Liver (tissue), 9 donors: ENCODE results near the gene MYO1F. TPM values are rescaled to one million over a fixed set of nuclear protein-coding genes. Genes with fewer than 3 reads are reported as not detected.
A peak's percentile ranks its signal among the peaks of the same experiment; 100 is the strongest.

ENCODE experiments used
- DNase-seq: peaks from one replicate; pipeline ENCODE4 v3.0.0-alpha.2; 2017; ENCODE audit warnings: low spot score
- H3K27ac ChIP-seq, 2 donors: one replicate each; pipeline ENCODE4 v1.7.0; 2013; ENCODE audit warnings: inconsistent platforms in 2 of 2, low read length in 2 of 2, control low read depth in 1 of 2, low read depth in 1 of 2, mild to moderate bottlenecking in 1 of 2
- H3K27me3 ChIP-seq, 4 donors: one replicate each; pipeline versions ENCODE4 v1.6.1 to v1.7.0; 2013; ENCODE audit warnings: low read length in 3 of 4, inconsistent platforms in 1 of 4, mild to moderate bottlenecking in 1 of 4, moderate library complexity in 1 of 4; ENCODE audit not compliant: control insufficient read depth in 4 of 4, insufficient read depth in 4 of 4
- H3K36me3 ChIP-seq, 4 donors: one replicate each; pipeline versions ENCODE4 v1.6.1 to v1.7.0; 2013; ENCODE audit warnings: low read length in 3 of 4, mild to moderate bottlenecking in 3 of 4, low read depth in 1 of 4, moderate library complexity in 1 of 4; ENCODE audit not compliant: control insufficient read depth in 4 of 4, insufficient read depth in 3 of 4
- H3K4me1 ChIP-seq, 4 donors: one replicate each; pipeline versions ENCODE4 v1.6.1 to v1.7.0; 2013; ENCODE audit warnings: low read length in 3 of 4, mild to moderate bottlenecking in 3 of 4, moderate library complexity in 1 of 4; ENCODE audit not compliant: control insufficient read depth in 4 of 4, insufficient read depth in 4 of 4
- H3K4me3 ChIP-seq, 3 donors: one replicate each; pipeline versions ENCODE4 v1.6.1 to v1.7.0; 2013; ENCODE audit warnings: low read length in 3 of 3, control low read depth in 1 of 3, low read depth in 1 of 3, mild to moderate bottlenecking in 1 of 3
- H3K9ac ChIP-seq, 2 donors: one replicate each; pipeline ENCODE4 v1.7.0; 2013; ENCODE audit warnings: low read length in 2 of 2, mild to moderate bottlenecking in 2 of 2, moderate library complexity in 2 of 2, control low read depth in 1 of 2, low read depth in 1 of 2
- H3K9me3 ChIP-seq, 4 donors: one replicate each; pipeline versions ENCODE4 v1.6.1 to v1.7.0; 2013; ENCODE audit warnings: low read length in 3 of 4; ENCODE audit not compliant: control insufficient read depth in 4 of 4
- EGR1 ChIP-seq, 2 donors: IDR thresholded peaks; 2 replicates each; pipeline ENCODE4 v1.6.1; 2016 to 2018; ENCODE audit warnings: antibody characterized with exemption in 2 of 2, low read depth in 2 of 2
- FOXA1 ChIP-seq: IDR thresholded peaks from 2 replicates; pipeline ENCODE4 v1.6.1; 2016; ENCODE audit warnings: antibody characterized with exemption
- GABPA ChIP-seq, 2 donors: IDR thresholded peaks in 1 of 2; conservative IDR thresholded peaks in 1 of 2; 2 replicates each; pipeline ENCODE4 v1.6.1; 2016; ENCODE audit warnings: antibody characterized with exemption in 2 of 2, mild to moderate bottlenecking in 1 of 2, moderate library complexity in 1 of 2
- HNF4A ChIP-seq, 2 donors: conservative IDR thresholded peaks; 2 replicates each; pipeline ENCODE4 v1.6.1; 2016; ENCODE audit warnings: antibody characterized with exemption in 2 of 2, mild to moderate bottlenecking in 2 of 2
- HNF4G ChIP-seq: IDR thresholded peaks from 2 replicates; pipeline ENCODE4 v1.6.1; 2016; ENCODE audit warnings: antibody characterized with exemption
- JUND ChIP-seq, 2 donors: IDR thresholded peaks; 2 replicates each; pipeline ENCODE4 v1.6.1; 2016; ENCODE audit warnings: antibody characterized with exemption in 2 of 2
- NR2F2 ChIP-seq: IDR thresholded peaks from 2 replicates; pipeline ENCODE4 v1.6.1; 2016; ENCODE audit warnings: antibody characterized with exemption
- RAD21 ChIP-seq, 2 donors: IDR thresholded peaks; 2 replicates each; pipeline ENCODE4 v1.6.1; 2016; ENCODE audit warnings: antibody characterized with exemption in 2 of 2, mild to moderate bottlenecking in 2 of 2
- RXRA ChIP-seq, 2 donors: IDR thresholded peaks; 2 replicates each; pipeline ENCODE4 v1.6.1; 2017 to 2018; ENCODE audit warnings: antibody characterized with exemption in 2 of 2, mild to moderate bottlenecking in 1 of 2
- SP1 ChIP-seq: IDR thresholded peaks from 2 replicates; pipeline ENCODE4 v1.6.1; 2018; ENCODE audit warnings: antibody characterized with exemption, mild to moderate bottlenecking
- TAF1 ChIP-seq: conservative IDR thresholded peaks from 2 replicates; pipeline ENCODE4 v1.6.1; 2016; ENCODE audit warnings: antibody characterized with exemption, mild to moderate bottlenecking
- YY1 ChIP-seq: IDR thresholded peaks from 2 replicates; pipeline ENCODE4 v1.6.1; 2016; ENCODE audit warnings: antibody characterized with exemption, mild to moderate bottlenecking
- WGBS: extraction: QIAGEN DNeasy Blood & Tissue Kit; methylation state at CpG from one replicate; pipeline ENCODE4 v1.1.7; 2013; 5-methylcytosine and 5-hydroxymethylcytosine counted together
- polyA plus RNA-seq, 2 donors: library from polyadenylated mRNA; stranded (reverse) in 1 of 2; unstranded in 1 of 2; fragments of 200-250 nt in 1 of 2; fragments of >200 nt in 1 of 2; fragmentation: Nextera tagmentation in 1 of 2; extraction: Ambion mirVana in 1 of 2; gene quantifications; one replicate each; pipeline versions ENCODE4 v1.2.1 to v1.2.3, GENCODE V29; 2013 to 2015
- total RNA-seq, 2 donors: library from RNA; depleted of rRNA; stranded (reverse); fragments of >200 nt; gene quantifications; one replicate each; pipeline ENCODE4 v1.2.3, GENCODE V29; 2014
- TF ChIP-seq, protein P1 (sequence below): IDR thresholded peaks from 2 replicates; pipeline ENCODE4 v1.6.1; 2016; ENCODE audit warnings: antibody characterized with exemption
- TF ChIP-seq, protein P2 (sequence below): fragments of 150-350 bp; IDR thresholded peaks from 2 replicates; pipeline ENCODE4 v1.5.1; 2017; ENCODE audit warnings: improper control_type of control experiment, low read depth, low read length; ENCODE audit not compliant: missing input control
- TF ChIP-seq, protein P3 (sequence below): IDR thresholded peaks from 2 replicates; pipeline ENCODE4 v1.6.1; 2016; ENCODE audit warnings: antibody characterized with exemption
- TF ChIP-seq, protein P4 (sequence below): IDR thresholded peaks from 2 replicates; pipeline ENCODE4 v1.6.1; 2016; ENCODE audit warnings: antibody characterized with exemption, mild to moderate bottlenecking
- TF ChIP-seq, protein P5 (sequence below): IDR thresholded peaks from 2 replicates; pipeline ENCODE4 v1.6.1; 2016; ENCODE audit warnings: antibody characterized with exemption
- donor health status: healthy.
- donor health status: healthy.
- donor health status: healthy.
- donor health status: healthy.
- donor health status: healthy.

Gene MYO1F
- total and polyA plus RNA-seq, 4 donors: 6.1 to 20.4 (median 12.0) TPM

DNA sequence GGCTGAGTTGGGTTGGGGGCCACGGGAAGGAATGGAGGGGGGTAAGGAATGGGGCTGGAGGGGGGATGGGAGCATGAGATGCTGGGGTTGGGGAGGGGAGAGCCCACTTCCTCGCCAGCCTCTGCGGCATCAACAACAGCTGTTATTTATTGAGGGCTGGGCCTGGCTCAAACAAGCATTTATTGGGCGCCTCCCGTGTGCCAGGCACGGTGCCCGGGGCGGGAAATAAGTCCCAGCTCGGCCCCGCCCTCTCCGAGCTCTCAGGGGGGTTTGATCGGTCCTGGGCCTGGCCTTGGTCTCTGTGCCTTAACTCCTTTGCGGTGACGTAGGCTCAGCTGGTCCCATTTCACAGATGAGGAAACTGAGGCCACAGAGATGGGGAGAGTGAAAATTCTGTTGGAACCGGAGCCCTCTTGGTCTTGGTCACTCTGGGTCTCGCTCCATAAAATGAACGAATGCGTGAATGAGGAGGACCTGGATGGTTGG lies 34.2 kb upstream of the MYO1F start:
- Histone ChIP-seq H3K9me3 (no peaks in the 10 kb centered on the region), H3K27me3 (no peaks in the 10 kb centered on the region), H3K36me3 (no peaks in the 10 kb centered on the region), H3K4me1 (peaks cover 0 to 38% (median 20%) of the 10 kb centered on the region in 4 donors), H3K9ac (no peak overlapping the region), H3K4me3 (no peak overlapping the region), H3K27ac (peak overlapping the region in 1 of 2 donors; percentile 8)
- DNase-seq: no peak
- no peak for TF ChIP-seq FOXA1
- no peak for TF ChIP-seq RXRA (IDR thresholded peaks at IDR 0.05)
- TF ChIP-seq NR2F2: no peak
- TF ChIP-seq SP1: no peak
- TF ChIP-seq, protein P1, sequence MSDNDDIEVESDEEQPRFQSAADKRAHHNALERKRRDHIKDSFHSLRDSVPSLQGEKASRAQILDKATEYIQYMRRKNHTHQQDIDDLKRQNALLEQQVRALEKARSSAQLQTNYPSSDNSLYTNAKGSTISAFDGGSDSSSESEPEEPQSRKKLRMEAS: no peak
- no peak for TF ChIP-seq GABPA (IDR thresholded peaks at IDR 0.05 in 1 of 2, conservative IDR thresholded peaks at IDR 0.05 in 1 of 2)
- TF ChIP-seq YY1: no peak
- TF ChIP-seq, protein P2, sequence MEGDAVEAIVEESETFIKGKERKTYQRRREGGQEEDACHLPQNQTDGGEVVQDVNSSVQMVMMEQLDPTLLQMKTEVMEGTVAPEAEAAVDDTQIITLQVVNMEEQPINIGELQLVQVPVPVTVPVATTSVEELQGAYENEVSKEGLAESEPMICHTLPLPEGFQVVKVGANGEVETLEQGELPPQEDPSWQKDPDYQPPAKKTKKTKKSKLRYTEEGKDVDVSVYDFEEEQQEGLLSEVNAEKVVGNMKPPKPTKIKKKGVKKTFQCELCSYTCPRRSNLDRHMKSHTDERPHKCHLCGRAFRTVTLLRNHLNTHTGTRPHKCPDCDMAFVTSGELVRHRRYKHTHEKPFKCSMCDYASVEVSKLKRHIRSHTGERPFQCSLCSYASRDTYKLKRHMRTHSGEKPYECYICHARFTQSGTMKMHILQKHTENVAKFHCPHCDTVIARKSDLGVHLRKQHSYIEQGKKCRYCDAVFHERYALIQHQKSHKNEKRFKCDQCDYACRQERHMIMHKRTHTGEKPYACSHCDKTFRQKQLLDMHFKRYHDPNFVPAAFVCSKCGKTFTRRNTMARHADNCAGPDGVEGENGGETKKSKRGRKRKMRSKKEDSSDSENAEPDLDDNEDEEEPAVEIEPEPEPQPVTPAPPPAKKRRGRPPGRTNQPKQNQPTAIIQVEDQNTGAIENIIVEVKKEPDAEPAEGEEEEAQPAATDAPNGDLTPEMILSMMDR: no peak
- TF ChIP-seq HNF4A (conservative IDR thresholded peaks at IDR 0.05): no peak
- TF ChIP-seq EGR1 (IDR thresholded peaks at IDR 0.05; ENCODE audit: low read depth in 2 of 2): no peak
- TF ChIP-seq, protein P3, sequence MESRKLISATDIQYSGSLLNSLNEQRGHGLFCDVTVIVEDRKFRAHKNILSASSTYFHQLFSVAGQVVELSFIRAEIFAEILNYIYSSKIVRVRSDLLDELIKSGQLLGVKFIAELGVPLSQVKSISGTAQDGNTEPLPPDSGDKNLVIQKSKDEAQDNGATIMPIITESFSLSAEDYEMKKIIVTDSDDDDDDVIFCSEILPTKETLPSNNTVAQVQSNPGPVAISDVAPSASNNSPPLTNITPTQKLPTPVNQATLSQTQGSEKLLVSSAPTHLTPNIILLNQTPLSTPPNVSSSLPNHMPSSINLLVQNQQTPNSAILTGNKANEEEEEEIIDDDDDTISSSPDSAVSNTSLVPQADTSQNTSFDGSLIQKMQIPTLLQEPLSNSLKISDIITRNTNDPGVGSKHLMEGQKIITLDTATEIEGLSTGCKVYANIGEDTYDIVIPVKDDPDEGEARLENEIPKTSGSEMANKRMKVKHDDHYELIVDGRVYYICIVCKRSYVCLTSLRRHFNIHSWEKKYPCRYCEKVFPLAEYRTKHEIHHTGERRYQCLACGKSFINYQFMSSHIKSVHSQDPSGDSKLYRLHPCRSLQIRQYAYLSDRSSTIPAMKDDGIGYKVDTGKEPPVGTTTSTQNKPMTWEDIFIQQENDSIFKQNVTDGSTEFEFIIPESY: no peak
- TF ChIP-seq RAD21 (IDR thresholded peaks at IDR 0.05): no peak
- TF ChIP-seq, protein P4, sequence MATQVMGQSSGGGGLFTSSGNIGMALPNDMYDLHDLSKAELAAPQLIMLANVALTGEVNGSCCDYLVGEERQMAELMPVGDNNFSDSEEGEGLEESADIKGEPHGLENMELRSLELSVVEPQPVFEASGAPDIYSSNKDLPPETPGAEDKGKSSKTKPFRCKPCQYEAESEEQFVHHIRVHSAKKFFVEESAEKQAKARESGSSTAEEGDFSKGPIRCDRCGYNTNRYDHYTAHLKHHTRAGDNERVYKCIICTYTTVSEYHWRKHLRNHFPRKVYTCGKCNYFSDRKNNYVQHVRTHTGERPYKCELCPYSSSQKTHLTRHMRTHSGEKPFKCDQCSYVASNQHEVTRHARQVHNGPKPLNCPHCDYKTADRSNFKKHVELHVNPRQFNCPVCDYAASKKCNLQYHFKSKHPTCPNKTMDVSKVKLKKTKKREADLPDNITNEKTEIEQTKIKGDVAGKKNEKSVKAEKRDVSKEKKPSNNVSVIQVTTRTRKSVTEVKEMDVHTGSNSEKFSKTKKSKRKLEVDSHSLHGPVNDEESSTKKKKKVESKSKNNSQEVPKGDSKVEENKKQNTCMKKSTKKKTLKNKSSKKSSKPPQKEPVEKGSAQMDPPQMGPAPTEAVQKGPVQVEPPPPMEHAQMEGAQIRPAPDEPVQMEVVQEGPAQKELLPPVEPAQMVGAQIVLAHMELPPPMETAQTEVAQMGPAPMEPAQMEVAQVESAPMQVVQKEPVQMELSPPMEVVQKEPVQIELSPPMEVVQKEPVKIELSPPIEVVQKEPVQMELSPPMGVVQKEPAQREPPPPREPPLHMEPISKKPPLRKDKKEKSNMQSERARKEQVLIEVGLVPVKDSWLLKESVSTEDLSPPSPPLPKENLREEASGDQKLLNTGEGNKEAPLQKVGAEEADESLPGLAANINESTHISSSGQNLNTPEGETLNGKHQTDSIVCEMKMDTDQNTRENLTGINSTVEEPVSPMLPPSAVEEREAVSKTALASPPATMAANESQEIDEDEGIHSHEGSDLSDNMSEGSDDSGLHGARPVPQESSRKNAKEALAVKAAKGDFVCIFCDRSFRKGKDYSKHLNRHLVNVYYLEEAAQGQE: no peak
- TF ChIP-seq TAF1: no peak
- TF ChIP-seq, protein P5, sequence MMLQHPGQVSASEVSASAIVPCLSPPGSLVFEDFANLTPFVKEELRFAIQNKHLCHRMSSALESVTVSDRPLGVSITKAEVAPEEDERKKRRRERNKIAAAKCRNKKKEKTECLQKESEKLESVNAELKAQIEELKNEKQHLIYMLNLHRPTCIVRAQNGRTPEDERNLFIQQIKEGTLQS: no peak
- TF ChIP-seq HNF4G: no peak
- WGBS: 73% methylated on average over 18 of the region's 18 CpGs

DNA sequence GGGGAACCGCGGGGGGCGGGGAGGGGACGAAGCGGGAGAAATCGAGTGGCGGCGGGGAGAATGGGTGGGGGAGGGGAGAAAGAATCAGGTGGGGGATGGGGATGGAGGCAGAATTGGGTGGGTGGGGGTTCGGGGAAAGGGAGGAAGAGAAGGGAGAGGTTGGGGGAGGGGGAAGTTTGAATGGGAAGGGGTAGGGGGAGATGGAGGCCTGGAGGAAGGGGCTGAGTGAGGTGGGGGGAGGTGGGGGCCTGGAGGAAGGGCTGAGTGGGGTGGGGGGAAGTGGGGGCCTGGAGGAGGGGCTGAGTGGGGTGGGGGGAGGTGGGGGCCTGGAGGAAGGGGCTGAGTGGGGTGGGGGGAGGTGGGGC lies 33.7 kb upstream of the MYO1F start:
- H3K4me3 ChIP-seq: peak overlapping the region in 1 of 3 donors; percentile 59
- H3K9ac ChIP-seq: no peak overlapping the region
- no peaks in the 10 kb centered on the region for H3K27me3 ChIP-seq
- DNase-seq: no peak
- peaks cover 0 to 34% (median 20%) of the 10 kb centered on the region in 4 donors for H3K4me1 ChIP-seq
- H3K9me3 ChIP-seq: no peaks in the 10 kb centered on the region
- H3K27ac ChIP-seq: no peak overlapping the region
- no peaks in the 10 kb centered on the region for H3K36me3 ChIP-seq
- WGBS: 6% methylated on average over 9 of the region's 9 CpGs
- TF ChIP-seq YY1: no peak
- TF ChIP-seq, protein P3: no peak
- no peak for TF ChIP-seq GABPA (IDR thresholded peaks at IDR 0.05 in 1 of 2, conservative IDR thresholded peaks at IDR 0.05 in 1 of 2)
- no peak for TF ChIP-seq RXRA (IDR thresholded peaks at IDR 0.05)
- TF ChIP-seq, protein P5: no peak
- TF ChIP-seq, protein P2: no peak
- TF ChIP-seq RAD21 (IDR thresholded peaks at IDR 0.05): no peak
- TF ChIP-seq, protein P1: no peak
- TF ChIP-seq FOXA1: no peak
- TF ChIP-seq TAF1: no peak
- no peak for TF ChIP-seq EGR1 (IDR thresholded peaks at IDR 0.05; ENCODE audit: low read depth in 2 of 2)
- TF ChIP-seq SP1: no peak
- TF ChIP-seq NR2F2: no peak
- no peak for TF ChIP-seq JUND (IDR thresholded peaks at IDR 0.05)
